Stimulated activated CD8-positive, alpha-beta memory T cell treated with anti-CD3 and anti-CD28 coated beads, Interleukin-15, amount 100 ng/mL, for 48 hours (primary cell): Measurements from ENCODE around the gene DUSP16.
"Not testable (repeated sequence)": the region's sequence is repeated elsewhere in the genome, so short reads cannot be mapped to it uniquely, and the experiment has no call there.

Experiments used
- DNase-seq, 2 donors: peaks; one replicate each; pipeline ENCODE4 v3.0.0-alpha.2; 2020; ENCODE audit warnings: low read depth in 2 of 2

DUSP16 gene

DNA sequence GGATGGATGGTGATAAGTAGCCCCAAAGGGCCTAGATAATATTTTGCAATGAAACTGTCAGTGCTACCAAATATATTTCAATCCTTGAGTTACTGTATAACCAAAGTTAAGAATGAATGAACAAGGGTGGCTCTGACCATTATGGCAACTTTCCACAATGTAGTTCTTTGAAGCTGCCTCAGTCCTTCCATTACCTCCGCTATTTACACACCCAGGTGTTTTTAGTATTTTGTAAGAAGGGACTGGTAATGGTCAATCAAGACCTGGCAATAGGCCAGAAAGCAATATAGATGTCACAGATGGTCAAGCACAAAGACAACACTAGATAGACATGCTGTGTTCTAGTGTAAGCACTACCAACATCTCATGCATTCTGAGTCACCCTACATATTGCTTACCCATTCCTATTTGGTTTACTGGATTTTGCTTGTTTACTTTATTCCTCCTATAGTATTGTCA is 16.3 kb downstream of the DUSP16 start:
- DNase-seq: no peak

DNA sequence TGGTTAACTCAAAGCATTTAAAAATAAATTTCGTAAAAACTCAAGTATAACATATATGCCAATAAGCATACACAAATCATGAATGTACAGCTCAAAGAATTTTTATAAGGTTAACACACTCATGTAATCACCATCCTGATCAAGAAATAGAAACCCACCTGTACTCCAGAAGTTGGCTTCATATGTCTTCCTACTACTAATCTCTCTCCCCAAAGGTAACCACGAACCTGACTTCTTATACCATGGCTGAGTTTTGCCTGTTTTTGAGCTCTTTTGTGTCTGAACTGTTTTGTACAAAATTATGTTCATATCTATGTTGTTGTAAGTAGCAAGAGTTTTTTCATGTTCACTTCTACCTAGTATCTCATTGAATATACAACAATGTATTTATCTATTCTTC is 18.7 kb downstream of the DUSP16 start:
- no peak for DNase-seq

DNA sequence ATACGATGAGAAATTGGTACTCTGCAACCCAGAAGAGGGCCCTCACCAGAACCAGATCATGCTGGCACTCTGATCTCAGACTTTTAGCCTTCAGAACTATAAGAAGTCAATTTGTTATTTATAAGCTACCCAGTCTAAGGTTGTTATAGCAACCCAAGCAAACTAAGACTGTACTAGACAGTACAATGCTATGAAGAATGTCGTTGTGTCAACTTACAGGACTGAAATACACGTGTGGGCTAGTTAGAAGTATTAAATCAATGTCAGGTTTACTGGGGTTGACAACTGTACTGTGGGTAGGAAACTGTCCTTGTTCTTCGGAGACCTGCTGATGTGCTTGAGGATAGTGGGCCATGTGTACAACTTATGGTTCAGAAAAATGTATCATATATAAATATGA is 19.7 kb downstream of the DUSP16 start:
- DNase-seq: no peak

DNA sequence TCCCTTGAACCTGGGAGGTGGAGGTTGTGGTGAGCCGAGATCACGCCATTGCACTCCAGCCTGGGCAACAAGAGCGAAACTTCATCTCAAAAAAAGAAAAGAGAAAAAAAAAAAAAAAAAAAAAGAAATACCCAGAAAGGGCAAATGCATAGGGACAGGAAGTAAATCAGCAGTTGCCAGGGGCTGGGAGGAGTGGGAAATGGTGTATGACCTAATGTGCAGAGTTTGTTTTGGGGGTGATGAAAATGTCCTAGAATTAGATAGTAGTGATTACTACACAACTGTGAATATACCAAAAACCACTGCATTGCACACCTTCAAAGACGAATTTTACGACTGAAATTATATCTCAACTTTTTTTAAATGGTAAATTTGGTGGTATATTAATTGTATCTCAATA is 20.4 kb downstream of the DUSP16 start:
- no peak for DNase-seq

DNA sequence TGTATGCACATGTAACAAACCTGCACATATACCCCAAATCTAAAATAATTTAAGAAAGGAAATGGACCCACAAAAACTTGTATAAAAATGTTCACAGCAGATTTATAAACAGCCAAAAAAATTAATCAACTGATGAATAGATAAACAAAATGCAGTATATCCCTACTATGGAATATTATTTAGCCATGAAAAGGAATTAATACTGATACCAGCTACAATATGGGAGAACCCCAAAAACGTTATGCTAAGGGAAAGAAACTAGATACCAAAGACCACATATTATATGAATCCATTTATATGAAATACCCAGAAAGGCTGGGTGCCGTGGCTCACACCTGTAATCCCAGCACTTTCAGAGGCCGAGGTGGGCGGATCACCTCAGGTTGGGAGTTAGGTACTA is 20.9 kb downstream of the DUSP16 start:
- DNase-seq: no peak

DNA sequence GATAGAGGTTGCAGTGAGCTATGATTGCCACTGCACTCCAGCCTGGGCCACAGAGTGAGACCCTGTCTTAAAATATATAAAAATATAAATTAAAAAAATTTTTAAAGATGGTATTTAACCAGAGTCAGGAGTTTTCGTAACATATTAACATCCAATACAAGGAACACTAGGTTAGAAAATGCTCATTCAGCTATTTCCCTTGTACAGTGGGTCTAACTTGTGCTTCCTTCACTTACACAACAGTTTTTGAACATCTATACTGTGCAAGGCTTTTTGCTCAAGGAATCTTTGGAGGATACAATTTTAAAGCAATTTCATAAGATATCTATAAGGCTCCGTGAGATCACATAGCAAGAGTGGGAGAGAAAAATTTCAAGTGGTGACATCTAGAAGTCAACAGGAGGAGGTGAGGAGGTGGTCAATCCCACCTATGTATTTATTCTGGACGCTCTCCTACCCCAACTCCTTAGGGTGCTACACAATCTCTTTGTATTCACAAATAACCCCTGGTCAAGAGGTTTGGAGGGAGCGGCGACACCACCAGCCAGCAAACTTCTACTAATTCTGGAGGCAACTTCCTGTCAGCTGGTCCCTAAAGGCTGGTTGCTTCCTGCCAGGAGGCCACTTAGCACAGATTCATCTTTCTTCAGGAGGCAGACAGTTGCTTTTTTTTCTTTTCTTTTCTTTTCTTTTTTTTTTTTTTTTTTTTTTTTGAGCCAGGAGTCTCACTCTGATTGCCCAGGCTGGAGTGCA is 22.2 kb downstream of the DUSP16 start:
- no peak for DNase-seq

DNA sequence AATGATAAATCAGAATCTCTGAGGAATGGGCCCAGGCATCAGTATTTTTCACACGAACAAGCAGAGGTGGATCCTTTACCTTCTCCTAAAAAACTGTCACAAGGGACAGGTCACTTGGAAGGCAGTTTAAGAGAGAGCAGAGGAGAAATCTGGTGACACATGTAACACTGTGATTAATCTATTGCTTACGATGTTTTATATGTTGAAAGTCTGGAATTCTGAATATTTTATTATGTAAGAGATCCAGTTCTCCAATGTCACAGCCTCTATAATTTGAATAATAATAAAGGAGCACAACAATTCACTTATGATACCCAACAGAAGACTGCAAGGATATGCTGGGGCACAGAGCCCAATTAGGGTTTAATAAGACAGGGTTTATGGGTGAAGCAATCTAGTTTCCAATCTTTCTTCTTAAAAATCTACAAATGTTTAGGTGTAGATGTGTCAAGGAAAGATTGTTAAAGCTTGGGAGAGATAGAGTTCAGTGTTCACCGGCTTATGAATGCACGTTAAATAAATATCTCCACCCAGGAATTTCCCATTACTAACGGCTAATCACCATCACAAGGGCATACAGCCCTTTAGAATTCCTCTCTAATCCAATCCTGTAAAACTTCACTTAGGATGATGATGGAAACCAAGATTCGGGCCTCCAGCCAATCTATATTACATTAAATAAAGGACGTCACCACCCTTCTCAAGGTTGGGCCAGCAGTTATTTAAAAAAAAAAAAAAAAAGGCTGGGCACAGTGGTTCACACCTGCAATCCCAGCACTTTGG is 23.4 kb downstream of the DUSP16 start:
- no peak for DNase-seq

DNA sequence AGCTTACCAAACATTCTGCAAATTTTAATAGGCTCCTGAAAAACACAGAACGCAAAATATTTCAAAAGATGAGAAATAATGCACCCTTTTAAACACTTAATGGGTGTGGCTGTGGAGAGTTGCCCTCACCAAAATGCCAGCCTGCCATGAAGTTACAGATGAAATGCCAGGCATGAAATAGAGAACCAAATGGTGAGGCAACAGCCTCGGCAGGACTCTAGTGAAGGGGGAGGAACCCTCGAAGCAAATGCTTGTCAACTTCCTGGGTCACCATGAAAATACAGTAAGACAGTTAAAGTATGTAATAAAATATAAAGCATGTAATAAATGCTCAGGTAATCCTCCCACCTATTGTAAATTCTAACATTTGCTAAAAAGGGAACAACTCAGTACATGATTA is 24.1 kb downstream of the DUSP16 start:
- no peak for DNase-seq

DNA sequence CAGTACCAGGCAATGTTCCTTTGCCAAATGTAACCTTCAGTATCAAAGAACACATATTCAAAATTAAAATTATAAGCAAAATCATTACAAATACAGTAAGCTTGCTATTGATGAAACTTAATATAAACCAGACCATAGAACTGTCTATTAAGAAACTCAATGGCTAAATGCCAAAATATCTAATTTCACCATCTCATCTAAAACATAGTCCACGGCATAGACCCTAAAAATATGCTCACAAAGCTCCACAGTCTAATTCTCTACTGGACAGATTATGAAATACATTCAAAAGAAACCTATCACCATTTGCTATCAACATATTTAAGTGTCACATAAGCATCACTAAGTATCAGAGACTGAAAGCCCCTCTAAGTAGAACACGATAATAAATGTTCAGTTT is 25.2 kb downstream of the DUSP16 start:
- no peak for DNase-seq

DNA sequence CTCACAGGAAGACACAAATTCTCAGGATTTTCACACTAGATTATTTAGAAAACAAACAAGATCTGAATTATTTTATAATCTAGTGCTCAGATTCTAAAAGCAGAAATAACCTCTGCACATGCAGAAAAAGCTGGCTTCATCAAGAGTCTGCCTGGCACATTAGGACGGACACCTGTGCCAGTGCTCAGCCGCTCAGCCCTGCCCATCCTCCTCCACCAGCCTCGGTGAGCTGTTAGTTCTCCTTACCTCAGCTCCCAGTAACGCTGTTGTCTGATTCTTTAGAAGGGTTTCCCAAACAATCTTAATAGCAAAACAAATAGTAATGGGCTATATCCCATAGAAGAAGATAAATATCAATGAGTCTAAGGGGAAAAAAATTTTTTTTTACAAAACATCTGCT is 27.7 kb downstream of the DUSP16 start:
- no peak for DNase-seq

DNA sequence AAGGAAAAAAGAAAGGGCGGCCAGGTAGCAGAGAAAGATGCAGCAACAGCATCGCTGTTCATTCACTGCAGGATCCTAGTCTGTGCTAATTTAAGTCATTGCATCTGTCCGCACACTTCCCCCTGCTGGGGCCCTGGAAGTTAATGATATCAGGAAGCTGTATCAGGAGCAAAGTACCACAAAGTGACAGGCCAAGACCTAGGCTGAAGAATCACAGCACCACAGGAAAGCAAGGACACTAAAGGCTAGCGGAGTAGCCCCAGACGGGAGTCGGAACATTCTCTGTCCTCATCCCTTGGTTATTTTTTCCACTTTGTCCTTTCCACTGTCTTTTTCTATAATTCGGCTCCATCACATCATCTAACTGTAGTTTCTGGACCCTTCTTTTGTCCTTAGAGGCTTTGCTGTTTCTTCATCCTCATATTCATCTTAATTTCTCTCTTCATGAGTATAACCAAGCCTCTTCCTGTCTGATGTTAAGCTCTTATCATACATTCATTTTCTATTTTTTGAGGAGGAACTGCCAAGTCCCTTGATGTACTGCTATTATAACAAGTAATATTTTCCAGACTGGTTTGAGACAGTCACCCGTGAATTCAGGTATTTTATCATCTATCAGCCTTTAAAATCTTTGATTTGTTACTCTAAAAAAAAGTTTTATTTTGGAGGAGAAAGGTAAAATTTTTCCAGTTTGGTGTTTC is 28.3 kb downstream of the DUSP16 start:
- DNase-seq: no peak

DNA sequence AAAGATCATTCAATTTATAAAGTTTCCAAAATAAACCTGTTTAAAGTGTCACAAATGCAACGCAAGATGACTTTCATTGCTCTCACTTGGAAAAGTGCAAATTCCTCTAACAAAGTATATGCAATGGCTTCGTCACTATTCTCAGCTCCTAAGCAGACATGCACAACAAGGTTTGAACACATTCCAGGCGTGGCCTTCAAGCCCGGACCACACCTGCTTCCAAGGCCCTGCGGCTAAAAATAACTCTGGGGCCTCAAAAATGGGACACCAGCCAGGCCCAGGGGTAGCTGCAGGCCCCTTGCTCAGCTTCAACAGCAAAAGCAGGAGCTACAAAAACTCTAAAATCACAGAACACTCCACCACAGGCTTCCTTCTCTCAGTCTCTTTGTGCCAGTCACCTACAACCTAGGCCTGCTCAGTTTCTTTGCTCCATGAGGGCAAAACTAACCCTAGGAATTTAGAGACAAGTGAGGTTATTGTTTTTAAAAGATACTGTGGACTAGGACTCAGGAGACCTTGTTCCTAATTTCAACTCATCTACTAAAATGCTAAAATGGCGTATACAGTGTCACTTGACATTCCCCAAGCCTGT is 29.3 kb downstream of the DUSP16 start:
- DNase-seq: no peak

DNA sequence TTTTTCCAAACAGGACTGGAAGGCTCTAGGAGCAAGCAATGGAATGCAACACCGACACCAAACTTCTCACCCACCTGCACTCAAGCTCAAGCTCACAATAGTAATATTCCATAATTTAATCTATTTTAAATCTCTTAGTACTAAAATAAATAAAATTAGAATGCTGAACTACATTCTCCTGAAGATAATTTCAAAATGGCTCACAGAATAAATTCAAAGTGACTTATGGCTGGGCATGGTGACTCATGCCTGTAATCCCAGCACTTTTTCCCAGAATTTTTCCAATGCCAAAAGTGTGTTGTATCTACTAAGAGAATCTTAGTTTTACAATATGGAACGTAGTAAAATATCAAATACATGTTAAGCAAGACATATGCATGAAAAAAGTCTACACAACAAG is 31.5 kb downstream of the DUSP16 start:
- no peak for DNase-seq

DNA sequence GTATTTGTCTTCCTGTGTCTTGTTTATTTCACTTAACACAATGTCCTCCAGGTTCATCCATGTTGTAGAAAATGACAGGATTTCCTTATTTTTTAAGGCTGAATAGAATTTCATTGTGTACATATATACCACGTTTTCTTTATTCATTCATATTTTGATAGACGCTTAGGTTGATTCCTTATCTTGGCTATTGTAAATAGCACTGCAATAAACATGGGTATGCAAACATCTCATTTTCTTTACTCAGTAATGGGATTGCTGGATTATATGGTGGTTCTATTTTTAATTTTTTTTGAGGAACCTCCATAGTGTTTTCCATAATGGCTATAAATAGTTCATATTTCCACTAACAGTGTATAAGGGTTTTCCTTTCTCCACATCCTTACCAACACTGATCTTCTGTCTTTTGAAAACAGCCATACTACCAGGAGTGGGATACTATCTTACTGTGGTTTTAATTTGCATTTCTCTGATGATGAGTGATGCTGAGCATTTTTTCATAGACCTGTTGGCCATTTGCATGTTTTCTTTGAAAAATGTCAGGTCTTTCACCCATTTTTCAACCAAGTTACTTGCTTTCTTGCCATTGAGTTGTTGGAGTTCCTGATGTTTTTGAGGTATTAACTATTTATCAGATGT is 32.8 kb downstream of the DUSP16 start:
- DNase-seq: no peak

DNA sequence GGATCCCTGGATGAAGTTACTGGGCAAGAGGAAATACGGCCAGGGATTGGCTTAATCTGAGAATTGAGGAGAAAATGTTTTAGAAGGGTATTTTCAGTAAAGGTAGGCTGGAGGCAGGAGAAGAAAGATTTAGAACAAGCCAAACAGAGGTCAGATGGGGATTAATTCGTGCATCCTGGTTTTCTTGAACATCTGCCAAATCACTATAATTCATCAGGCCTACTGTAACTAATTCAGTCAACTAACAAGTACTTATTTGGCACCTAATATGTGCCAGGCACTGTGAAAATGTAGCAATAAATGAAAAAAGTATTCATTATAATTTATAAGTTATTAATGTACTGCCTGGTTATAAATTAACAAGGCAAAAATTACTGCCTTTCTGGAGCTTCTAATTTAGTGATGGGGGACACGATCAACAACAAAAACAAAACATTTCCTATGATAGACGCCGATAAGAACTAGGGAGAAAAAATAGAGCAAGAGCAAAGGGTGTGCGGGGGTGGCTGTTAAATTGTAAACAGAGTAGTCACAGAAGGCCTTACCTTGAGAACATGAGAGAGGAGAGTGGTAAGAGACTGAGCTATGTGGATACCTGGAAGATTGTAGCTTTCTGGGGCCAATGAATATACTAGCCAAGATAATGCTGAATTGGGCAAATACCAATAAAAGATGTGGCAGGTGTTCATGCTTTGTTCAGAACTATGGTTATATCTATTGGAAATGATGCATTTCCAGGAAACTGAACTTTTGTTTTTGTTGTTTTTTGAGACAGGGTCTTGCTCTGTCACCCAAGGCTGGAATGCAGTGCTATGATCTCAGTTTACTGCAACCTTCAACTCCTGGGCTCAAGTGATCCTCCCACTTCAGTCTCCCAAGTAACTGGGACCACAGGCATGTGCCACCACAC is 34.0 kb downstream of the DUSP16 start:
- DNase-seq: no peak

DNA sequence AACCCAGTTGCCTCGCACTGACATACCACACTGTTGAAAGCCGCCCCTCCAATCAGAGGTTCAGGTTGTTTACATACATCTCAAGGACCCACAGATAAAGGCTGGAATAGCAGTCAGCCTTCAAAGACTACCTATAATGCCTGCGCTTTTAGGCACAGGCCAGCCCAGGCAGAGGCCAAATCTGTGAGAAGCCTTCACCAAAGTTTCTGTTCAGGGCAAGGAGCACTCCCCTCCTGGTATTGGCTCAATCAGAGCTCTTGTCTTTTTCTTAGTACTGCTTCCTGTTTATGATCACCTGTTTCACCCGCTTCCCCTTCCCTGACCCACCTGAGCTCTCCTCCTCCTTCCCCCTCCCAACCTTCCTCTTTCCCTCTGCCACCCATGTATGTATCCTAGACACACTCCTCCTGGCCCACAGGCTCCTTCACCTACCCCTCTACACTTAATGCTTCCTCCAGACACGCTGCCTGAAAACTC is 34.8 kb downstream of the DUSP16 start:
- DNase-seq: no peak

DNA sequence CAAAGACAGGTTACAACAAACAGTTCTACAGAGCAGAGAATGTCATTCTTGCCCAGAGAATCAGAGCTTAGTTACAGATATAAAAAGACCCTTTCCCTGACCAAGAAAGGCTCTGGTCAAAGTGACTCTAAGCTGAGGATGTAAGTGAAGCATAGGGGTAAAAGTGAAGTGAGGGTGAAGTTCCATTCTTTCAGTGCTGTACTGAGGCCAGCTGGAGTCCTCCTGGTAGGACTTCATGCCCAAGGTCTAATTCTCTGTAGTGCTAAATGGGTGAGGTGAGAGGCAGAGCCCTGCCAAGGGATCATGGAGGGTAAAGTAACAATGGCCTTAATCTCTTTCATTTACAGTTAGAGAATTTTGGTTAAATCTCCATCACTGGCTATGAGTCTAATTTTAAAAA is 38.5 kb downstream of the DUSP16 start:
- DNase-seq: no peak

DNA sequence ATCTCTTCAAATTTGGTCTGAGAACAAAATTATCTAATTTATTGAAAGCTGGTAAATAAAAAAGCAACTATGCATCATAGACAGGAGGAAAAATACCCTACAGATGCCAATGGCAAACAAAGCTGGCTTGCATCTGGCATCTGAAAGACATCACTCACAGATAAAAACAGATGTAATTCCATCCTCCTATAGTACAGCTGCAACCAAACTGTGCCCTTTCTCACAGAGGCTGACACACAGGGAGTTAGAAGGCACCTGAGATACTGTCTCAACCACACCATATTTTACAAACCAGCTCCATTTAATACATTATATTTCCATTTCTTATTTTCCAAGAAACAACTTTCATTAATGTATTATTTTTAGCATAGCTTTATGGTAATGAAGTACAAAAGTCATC is 39.4 kb downstream of the DUSP16 start:
- DNase-seq: no peak

DNA sequence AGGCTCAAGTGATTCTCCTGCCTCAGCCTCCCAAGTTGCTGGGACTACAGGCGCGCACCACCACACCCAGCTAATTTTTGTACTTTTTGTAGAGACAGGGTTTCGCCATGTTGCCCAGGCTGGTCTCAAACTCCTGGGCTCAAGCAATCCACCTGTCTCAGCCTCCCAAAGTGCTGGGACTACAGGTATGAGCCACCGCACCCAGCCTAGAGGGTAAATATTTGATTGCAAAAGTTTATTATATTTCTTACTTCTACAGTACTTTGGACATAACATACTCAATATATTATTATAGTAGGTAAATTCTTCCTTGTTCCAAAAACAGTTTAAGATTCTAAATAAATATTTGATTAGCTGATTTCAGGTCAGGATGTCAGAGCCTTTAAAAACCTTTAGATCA is 40.0 kb downstream of the DUSP16 start:
- DNase-seq: not testable (repeated sequence)

DNA sequence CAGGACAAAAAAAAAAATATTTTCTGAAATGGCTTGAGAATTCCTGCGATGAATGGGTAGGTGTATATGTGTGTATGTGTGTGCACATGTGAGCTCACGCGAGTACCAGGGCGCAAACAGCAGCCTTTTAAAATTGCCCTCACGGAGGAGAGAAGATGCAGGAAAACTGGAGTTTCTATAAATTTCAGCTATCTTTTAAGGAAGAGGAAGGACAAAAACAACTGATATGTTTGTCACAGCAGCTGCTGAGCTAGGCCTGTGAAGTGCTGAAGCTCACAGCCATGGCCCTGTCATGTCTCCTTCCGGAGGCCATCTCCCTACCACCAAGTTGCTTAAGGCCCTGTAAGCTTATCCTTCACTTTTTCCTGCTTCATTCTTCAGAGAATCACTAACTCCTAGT is 40.8 kb downstream of the DUSP16 start:
- DNase-seq: no peak

DNA sequence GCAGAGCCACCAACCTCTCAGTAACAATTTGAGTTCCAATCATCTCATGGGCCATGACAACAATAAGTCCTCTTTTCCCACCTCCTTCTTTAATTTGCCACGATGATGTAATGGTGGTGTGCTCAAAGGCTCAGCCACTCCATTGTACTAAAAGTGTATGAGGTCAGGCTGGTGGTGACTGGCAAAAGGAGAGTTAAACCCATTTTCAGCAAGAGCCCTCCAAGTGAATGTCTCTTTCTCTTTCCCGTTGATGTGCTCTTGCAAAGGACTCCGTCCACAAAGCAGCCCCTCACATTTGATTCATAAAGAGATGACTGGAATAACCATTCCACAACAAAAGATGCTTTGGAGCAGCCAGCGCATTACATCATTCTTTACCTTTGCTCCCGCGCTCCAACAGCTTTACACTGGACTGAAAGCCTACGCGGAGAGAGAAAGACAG is 41.6 kb downstream of the DUSP16 start:
- no peak for DNase-seq
